ENCODE data around the gene GNAO1. TPM values are rescaled to one million over a fixed set of nuclear protein-coding genes. Genes with fewer than 3 reads are reported as not detected.

The GNAO1 gene
- total and polyA plus RNA-seq, 9 of the 15 experiments (the other 6 are each of a cell fraction or from before 2014, with no cell fraction given): 0.07 to 0.42 (median 0.08) TPM; not detected in 5

DNA sequence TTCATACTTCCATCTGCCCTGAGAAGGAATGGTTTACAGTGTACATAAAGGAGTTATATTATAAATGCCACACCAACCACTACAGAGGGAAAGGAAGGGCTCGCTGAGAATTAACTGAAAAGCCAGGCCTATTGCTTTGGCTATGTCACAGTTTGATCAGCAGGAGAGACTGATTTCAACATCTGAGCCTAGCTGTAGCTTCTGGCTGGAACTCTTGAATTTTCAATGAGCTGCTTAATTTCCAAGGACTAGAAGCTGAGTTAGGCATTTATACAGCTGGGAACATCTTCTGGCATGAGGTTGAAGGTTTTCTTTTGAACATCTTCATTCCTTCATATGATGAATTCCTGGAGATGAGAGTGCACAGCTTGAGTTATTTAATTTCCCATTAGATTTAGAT lies 47.6 kb upstream of the GNAO1 start:
- H3K4me2 ChIP-seq (ENCODE audit: insufficient read depth, low read length): no peak overlapping the region
- H3K79me2 ChIP-seq (ENCODE audit: control insufficient read depth, insufficient read depth, low read length): no peaks in the 10 kb centered on the region
- TF ChIP-seq NCOA1 (IDR thresholded peaks at IDR 0.05; ENCODE audit: low read depth) (no peak), RB1 (IDR thresholded peaks at IDR 0.05; ENCODE audit: low read depth) (no peak)
- H3K4me3 ChIP-seq: no peak overlapping the region
- no peaks in the 10 kb centered on the region for H3K36me3 ChIP-seq (ENCODE audit: control insufficient read depth, insufficient read depth, low read length)
- POLR2A ChIA-PET: no interaction called here
- H3K9me3 ChIP-seq (replicated peaks; ENCODE audit: control insufficient read depth, insufficient read depth, low read depth, low read length): no peaks in the 10 kb centered on the region
- H3K9ac ChIP-seq (ENCODE audit: insufficient read depth in 1 of 2, low read depth in 2 of 2, low read length in 2 of 2): no peak overlapping the region
- no peaks in the 10 kb centered on the region; a peak in 1 of 5 replicates for H3K27me3 ChIP-seq (ENCODE audit: control insufficient read depth in 2 of 2, insufficient read depth in 2 of 2, low read length in 2 of 2)
- FAIRE-seq: no peak
- no TSS peak for BruUV-seq (replicated peaks)
- no peak overlapping the region for H3K27ac ChIP-seq (ENCODE audit: extremely low read depth, low read depth, low read length)
- no peak for DNase-seq (ENCODE audit: extremely low read depth in 1 of 4, low spot score in 3 of 4)
- no peak for ATAC-seq
- no peaks in the 10 kb centered on the region for H3K4me1 ChIP-seq (replicated peaks in 1 of 2; ENCODE audit: control insufficient read depth in 2 of 2, insufficient read depth in 2 of 2, low read length in 2 of 2)
- no peaks in the 10 kb centered on the region for H3K9me1 ChIP-seq (ENCODE audit: control insufficient read depth, insufficient read depth, low read length)
- no peak overlapping the region for H2AFZ ChIP-seq (ENCODE audit: low read depth, low read length)
- intact Hi-C loops (cut with micrococcal nuclease) (no loop called here), in situ Hi-C loops (cut with MboI) (no loop called here)
- WGBS (ENCODE audit: insufficient coverage, low coverage, missing lambda C conversion rate): 0% methylated on average over 1 of the region's 1 CpG
- CTCF ChIA-PET (ENCODE audit: low intra/inter-chr PET ratio): no interaction called here
- no peaks in the 10 kb centered on the region for H4K20me1 ChIP-seq (replicated peaks; ENCODE audit: control insufficient read depth, insufficient read depth, low read length)

GRCh38 chr16:56145369-56145768 lies 45.9 kb upstream of the GNAO1 start:
- Histone ChIP-seq H3K9ac (ENCODE audit: insufficient read depth in 1 of 2, low read depth in 2 of 2, low read length in 2 of 2) (no peak overlapping the region), H3K4me2 (ENCODE audit: insufficient read depth, low read length) (no peak overlapping the region), H4K20me1 (replicated peaks; ENCODE audit: control insufficient read depth, insufficient read depth, low read length) (no peaks in the 10 kb centered on the region), H2AFZ (ENCODE audit: low read depth, low read length) (no peak overlapping the region), H3K79me2 (ENCODE audit: control insufficient read depth, insufficient read depth, low read length) (no peaks in the 10 kb centered on the region), H3K27me3 (ENCODE audit: control insufficient read depth in 2 of 2, insufficient read depth in 2 of 2, low read length in 2 of 2) (no peaks in the 10 kb centered on the region; a peak in 1 of 5 replicates), H3K4me1 (replicated peaks in 1 of 2; ENCODE audit: control insufficient read depth in 2 of 2, insufficient read depth in 2 of 2, low read length in 2 of 2) (no peaks in the 10 kb centered on the region), H3K4me3 (no peak overlapping the region), H3K9me3 (replicated peaks; ENCODE audit: control insufficient read depth, insufficient read depth, low read depth, low read length) (no peaks in the 10 kb centered on the region), H3K27ac (ENCODE audit: extremely low read depth, low read depth, low read length) (no peak overlapping the region), H3K9me1 (ENCODE audit: control insufficient read depth, insufficient read depth, low read length) (no peaks in the 10 kb centered on the region), H3K36me3 (ENCODE audit: control insufficient read depth, insufficient read depth, low read length) (no peaks in the 10 kb centered on the region)
- ATAC-seq (no peak), DNase-seq (ENCODE audit: extremely low read depth in 1 of 4, low spot score in 3 of 4) (no peak), FAIRE-seq (no peak)
- in situ Hi-C loops (cut with MboI) (no loop called here), intact Hi-C loops (cut with micrococcal nuclease) (no loop called here)
- POLR2A ChIA-PET: no interaction called here
- WGBS (ENCODE audit: insufficient coverage, low coverage, missing lambda C conversion rate): 4% methylated on average over 2 of the region's 2 CpGs
- no TSS peak for BruUV-seq (replicated peaks)
- CTCF ChIA-PET (ENCODE audit: low intra/inter-chr PET ratio): no interaction called here
- TF ChIP-seq CCAR2 (IDR thresholded peaks at IDR 0.05; ENCODE audit: low read depth, low read length): no peak
- TF ChIP-seq FOXA3 (CRISPR knock-in tag; conservative IDR thresholded peaks at IDR 0.05 in 1 of 2, IDR thresholded peaks at IDR 0.05 in 1 of 2): no peak
- TF ChIP-seq SRSF3 (IDR thresholded peaks at IDR 0.05; ENCODE audit: insufficient read depth, low read length): no peak
- TF ChIP-seq ELK3 (CRISPR knock-in tag; IDR thresholded peaks at IDR 0.05): no peak
- TF ChIP-seq IRF9 (tag; IDR thresholded peaks at IDR 0.05): no peak
- no peak for TF ChIP-seq HDAC6 (IDR thresholded peaks at IDR 0.05; ENCODE audit: low read depth, low read length)
- TF ChIP-seq MEIS2 (IDR thresholded peaks at IDR 0.05; ENCODE audit: partially characterized antibody): no peak
- no peak for TF ChIP-seq ZNF311 (CRISPR knock-in tag; IDR thresholded peaks at IDR 0.05)
- TF ChIP-seq ZNF75A (CRISPR knock-in tag; IDR thresholded peaks at IDR 0.05): no peak
- no peak for TF ChIP-seq CHAMP1 (IDR thresholded peaks at IDR 0.05)
- TF ChIP-seq MED1 (CRISPR knock-in tag; IDR thresholded peaks at IDR 0.05; ENCODE audit: borderline replicate concordance): no peak
- TF ChIP-seq MECOM (CRISPR knock-in tag; IDR thresholded peaks at IDR 0.05): no peak
